SK-N-MC (cell line): ENCODE measurements around the gene SLC44A1.

Experiments used
- DNase-seq: peaks from one replicate; pipeline ENCODE4 v3.0.0-alpha.2; 2011; ENCODE audit warnings: low read depth, low spot score
- H3K27ac ChIP-seq: fragments of 200-600 bp; sonication (generic); 2 replicates; pipeline ENCODE4 v1.5.1; 2016; ENCODE audit warnings: mixed run types
- H3K36me3 ChIP-seq: fragments of 200-600 bp; sonication (generic); 2 replicates; pipeline ENCODE4 v1.6.1; 2017; ENCODE audit warnings: antibody characterized with exemption, low read length, mixed read lengths; ENCODE audit not compliant: insufficient read depth
- H3K4me3 ChIP-seq: fragments of 200-600 bp; sonication (generic); 2 replicates; pipeline ENCODE4 v1.5.1; 2016
- H3K9ac ChIP-seq: fragments of 200-600 bp; sonication (generic); 2 replicates; pipeline ENCODE4 v1.8.0; 2017; ENCODE audit warnings: mixed run types, mixed read lengths; ENCODE audit not compliant: insufficient read length
- H3K9me3 ChIP-seq: fragments of 200-600 bp; sonication (generic); 2 replicates; pipeline ENCODE4 v1.6.1; 2017; ENCODE audit warnings: low read depth, mild to moderate bottlenecking, antibody characterized with exemption, low read length, moderate library complexity, mixed read lengths
- EZH2 ChIP-seq: fragments of 200-600 bp; sonication (generic); IDR thresholded peaks from one replicate; pipeline ENCODE4 v1.6.1; 2017; ENCODE audit warnings: antibody characterized with exemption
- FOXP2 ChIP-seq: optimal IDR thresholded peaks from 2 replicates; pipeline ENCODE3; 2011; ENCODE audit warnings: mild to moderate bottlenecking, moderate library complexity; ENCODE audit not compliant: insufficient read depth; ENCODE audit errors: extremely low read length, control extremely low read depth
- POLR2AphosphoS5 ChIP-seq: IDR thresholded peaks from 2 replicates; pipeline ENCODE4 v1.6.1; 2012; ENCODE audit warnings: mild to moderate bottlenecking, low read depth, low read length, borderline replicate concordance

SLC44A1 gene

DNA sequence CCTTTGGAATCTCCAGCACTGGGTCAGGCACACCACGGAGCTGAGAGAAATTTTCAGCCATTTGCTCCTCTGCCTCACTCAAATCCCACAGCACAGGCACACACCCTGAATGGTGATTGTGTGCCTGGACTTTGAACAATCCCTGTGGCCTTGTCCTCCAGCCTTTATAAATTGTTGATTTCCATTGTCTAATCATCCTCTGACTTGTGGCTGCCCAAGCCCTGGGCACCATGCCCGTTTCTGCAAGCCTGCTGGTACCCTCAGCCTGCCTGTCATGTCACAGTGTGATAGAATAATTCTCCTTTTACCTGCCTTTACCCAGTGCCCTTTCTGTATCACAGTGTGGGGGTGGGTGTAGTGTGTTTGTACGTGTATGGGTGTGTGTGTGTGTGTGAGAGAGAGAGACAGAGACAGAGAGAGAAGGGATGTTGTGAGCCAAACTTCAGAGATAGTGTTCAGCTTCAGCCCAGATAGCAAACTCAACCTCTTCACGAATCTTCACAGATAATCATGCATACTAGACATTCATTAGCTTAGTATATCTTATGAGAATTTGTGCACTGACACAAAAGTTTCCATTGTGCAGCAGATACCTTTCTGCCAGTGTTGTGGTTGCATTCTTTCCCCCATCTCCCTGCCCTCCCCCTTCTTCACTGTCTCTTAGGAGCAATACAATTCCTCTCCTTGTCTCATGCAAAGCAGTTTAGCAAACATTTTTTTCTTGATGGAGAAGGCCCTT, 27.8 kb upstream of the SLC44A1 start:
- H3K9me3 ChIP-seq, result no peaks in the 10 kb centered on the region
- DNase-seq, result no peak
- TF ChIP-seq POLR2AphosphoS5, result no peak
- no peak for TF ChIP-seq FOXP2
- TF ChIP-seq EZH2, result no peak
- no peaks in the 10 kb centered on the region for H3K36me3 ChIP-seq
- no peak overlapping the region for H3K9ac ChIP-seq
- H3K27ac ChIP-seq, result no peak overlapping the region
- no peak overlapping the region for H3K4me3 ChIP-seq

DNA sequence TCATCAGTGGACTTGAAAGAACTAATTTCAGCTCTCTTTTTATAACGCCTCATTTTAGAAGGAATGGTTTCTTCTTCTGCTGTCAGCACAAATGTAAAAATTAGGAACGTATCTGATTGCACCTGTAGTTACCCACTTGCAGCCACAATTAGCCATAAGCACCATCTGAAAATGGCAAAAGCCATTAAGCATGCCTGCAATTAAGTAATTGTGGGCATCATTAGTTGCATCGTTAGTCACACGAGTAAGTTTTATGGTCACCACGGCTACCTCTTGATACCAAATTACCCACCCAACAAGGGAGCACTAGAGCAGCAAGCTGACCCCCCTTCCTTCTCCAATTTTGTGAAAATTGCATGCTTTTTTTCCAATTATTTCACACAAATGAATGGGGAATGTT, 25.8 kb upstream of the SLC44A1 start:
- Histone ChIP-seq H3K27ac (no peak overlapping the region), H3K9ac (no peak overlapping the region), H3K9me3 (no peaks in the 10 kb centered on the region), H3K4me3 (no peak overlapping the region), H3K36me3 (no peaks in the 10 kb centered on the region)
- DNase-seq, result no peak
- TF ChIP-seq POLR2AphosphoS5 (no peak), FOXP2 (no peak), EZH2 (no peak)

DNA sequence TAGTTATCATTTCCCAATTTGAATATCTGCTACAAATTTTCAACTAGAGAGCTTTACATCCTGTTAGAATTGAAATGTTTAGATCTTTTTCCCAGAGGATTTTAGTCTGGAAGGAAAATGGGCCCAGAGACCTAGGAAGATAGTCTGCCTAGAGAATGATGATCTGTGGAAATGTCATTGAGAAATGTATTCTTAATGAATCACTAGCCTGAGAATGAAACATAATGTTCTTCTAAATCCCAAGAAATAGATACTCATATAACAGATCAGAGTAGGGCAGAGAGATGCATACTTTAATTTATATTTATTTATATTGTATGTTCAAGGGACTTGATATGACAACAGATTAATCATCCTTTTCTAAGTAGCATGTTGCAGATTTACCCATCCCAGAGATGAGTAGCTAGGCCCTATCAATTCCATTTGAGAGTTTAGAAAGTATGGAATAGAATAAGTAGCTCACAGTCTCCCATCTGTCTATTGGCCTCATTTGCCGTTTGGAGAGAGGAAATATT, 25.1 kb upstream of the SLC44A1 start:
- TF ChIP-seq EZH2 (no peak), FOXP2 (no peak), POLR2AphosphoS5 (no peak)
- Histone ChIP-seq H3K4me3 (no peak overlapping the region), H3K36me3 (no peaks in the 10 kb centered on the region), H3K9ac (no peak overlapping the region), H3K27ac (no peak overlapping the region), H3K9me3 (no peaks in the 10 kb centered on the region)
- DNase-seq, result no peak

DNA sequence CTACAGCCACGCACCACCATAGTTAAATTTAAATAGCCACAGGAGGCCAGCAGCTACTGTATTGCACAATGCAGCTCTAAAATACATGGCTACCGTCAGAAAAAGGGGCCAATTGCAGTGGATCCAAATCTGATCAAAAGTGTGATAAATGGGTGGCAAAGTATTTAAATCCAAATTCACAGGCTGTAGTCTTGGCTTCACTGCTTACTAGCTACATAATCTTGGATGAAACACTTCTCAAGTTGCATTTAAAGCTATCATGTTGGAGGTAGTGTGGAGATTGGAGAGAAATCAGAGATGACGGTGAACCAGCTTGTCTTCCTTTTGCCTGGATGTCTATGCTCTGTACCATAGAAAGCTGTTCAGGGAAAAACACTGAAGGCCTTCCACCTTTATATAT, 24.0 kb upstream of the SLC44A1 start:
- no peak overlapping the region for H3K9ac ChIP-seq
- H3K4me3 ChIP-seq, result no peak overlapping the region
- H3K9me3 ChIP-seq, result no peaks in the 10 kb centered on the region
- no peak overlapping the region for H3K27ac ChIP-seq
- H3K36me3 ChIP-seq, result no peaks in the 10 kb centered on the region
- DNase-seq, result no peak
- TF ChIP-seq EZH2 (no peak), POLR2AphosphoS5 (no peak), FOXP2 (no peak)

DNA sequence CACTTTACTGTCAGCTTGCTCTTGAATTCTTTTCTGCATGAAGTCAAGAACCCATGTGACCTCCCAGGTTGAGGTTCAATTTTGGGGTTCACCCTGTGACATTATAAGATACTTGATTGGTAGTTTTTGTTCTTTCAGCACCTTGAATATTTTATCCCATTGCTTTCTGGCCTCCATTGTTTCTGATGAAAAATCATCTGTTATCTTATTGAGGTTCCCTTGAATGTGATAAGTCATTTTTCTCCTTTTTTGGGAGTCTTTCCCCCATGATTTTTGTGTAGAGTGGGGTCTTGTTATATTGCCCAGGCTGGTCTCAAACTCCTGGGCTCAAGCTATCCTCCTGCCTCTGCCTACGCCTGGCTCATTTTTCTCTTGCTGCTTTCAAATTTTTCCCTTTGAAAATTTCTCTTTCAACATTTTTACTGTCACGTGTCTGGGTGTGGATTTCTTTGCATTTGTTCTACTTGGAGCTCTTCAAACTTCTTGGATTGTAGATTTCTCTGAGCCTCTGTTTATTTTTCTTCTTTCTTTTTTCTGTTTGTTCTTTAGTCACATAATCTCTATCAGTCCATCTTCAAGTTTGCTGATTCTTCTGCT, 20.8 kb upstream of the SLC44A1 start:
- TF ChIP-seq EZH2 (no peak), FOXP2 (no peak), POLR2AphosphoS5 (no peak)
- H3K9me3 ChIP-seq, result no peaks in the 10 kb centered on the region
- no peak overlapping the region for H3K27ac ChIP-seq
- no peak overlapping the region for H3K9ac ChIP-seq
- DNase-seq, result no peak
- H3K36me3 ChIP-seq, result no peaks in the 10 kb centered on the region
- no peak overlapping the region for H3K4me3 ChIP-seq

DNA sequence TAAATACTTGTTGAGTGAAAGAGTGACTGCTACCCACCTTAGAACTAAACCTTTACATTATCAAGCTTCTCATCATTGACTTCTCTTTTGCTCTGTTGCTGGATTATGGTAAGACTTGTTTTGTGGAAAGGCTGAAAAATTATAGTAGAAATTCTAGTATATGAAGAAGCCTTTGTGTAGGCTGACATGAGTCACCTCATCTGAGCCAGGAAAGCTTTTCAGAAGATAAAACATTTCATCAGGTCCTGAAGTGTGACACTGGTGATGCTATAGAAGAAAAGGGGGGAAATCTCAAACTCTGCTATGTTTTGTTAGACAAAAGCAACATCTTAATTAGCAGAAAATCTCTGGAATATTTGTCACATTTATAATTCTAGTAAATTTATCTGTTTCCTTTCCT, 18.4 kb upstream of the SLC44A1 start:
- TF ChIP-seq FOXP2, result no peak
- no peak for TF ChIP-seq EZH2
- TF ChIP-seq POLR2AphosphoS5, result no peak
- H3K9me3 ChIP-seq, result no peaks in the 10 kb centered on the region
- no peak overlapping the region for H3K27ac ChIP-seq
- H3K36me3 ChIP-seq, result no peaks in the 10 kb centered on the region
- no peak for DNase-seq
- H3K4me3 ChIP-seq, result no peak overlapping the region
- no peak overlapping the region for H3K9ac ChIP-seq

DNA sequence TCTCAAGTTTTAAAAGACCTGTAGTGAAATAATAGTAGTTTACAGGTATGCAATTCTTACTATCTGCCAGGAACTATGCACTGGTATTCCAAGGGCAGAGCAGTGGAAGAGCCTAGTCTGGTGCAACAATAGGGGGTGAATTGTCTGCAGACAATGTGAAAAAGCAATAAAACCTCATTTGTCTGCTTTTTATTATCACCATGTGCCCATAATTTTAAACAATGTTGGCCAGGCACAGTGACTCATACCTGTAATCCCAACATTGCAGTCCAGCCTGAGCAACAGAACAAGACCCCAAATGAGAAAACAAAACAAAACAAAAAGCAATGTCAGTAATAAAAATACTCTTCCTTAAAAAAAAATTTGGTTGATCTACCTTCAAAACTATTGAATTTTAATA, 12.2 kb upstream of the SLC44A1 start:
- TF ChIP-seq EZH2, result no peak
- no peak for TF ChIP-seq POLR2AphosphoS5
- TF ChIP-seq FOXP2, result no peak
- no peak for DNase-seq
- H3K36me3 ChIP-seq, result no peaks in the 10 kb centered on the region
- H3K9ac ChIP-seq, result no peak overlapping the region
- no peak overlapping the region for H3K4me3 ChIP-seq
- H3K9me3 ChIP-seq, result no peaks in the 10 kb centered on the region
- H3K27ac ChIP-seq, result no peak overlapping the region

DNA sequence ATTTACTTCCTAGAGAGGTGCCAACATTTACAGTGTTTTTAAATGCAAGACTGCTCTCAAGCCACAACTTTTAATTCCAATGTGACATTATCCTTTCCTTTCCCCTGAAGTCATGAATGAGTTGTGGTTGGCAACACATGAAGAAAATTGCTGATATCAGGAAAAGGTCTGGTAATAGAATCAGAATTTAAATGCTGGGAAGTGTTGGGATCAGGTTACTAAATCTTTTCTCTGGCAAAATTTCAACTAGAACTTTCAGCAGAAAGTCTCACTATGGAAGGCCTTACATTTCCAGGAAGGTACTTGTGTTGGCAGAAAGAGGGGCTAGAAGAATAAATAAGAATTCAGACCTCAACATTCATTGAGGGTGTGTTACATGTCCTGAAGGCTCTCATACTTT, 10.6 kb upstream of the SLC44A1 start:
- Histone ChIP-seq H3K9ac (no peak overlapping the region), H3K9me3 (no peaks in the 10 kb centered on the region), H3K4me3 (no peak overlapping the region), H3K36me3 (no peaks in the 10 kb centered on the region), H3K27ac (peak overlapping the region; percentile 19; the same call in 1 of the 2 replicates)
- DNase-seq, result peak; percentile 87
- no peak for TF ChIP-seq FOXP2
- no peak for TF ChIP-seq EZH2
- peak; percentile 62; the same call in 1 of the 2 replicates for TF ChIP-seq POLR2AphosphoS5

DNA sequence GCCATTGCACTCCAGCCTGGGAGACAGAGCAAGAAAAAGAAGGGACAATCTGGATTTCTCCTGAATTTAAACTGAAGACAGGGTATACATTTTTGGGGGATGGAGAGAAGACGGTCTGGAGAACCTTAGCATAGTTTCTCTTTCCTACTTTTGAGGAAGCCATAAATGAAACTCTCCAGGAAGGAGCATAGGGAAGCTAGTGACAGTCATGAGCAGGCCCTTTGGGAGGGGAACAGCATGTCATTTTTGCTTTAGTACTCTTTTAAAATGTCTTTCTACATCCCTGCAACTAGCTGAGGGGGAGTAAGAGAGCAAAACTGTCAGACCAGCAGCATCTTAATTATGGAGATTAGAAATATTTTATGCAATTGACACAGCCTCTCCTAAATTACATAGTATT, 8.2 kb upstream of the SLC44A1 start:
- no peak for TF ChIP-seq POLR2AphosphoS5
- no peak for TF ChIP-seq EZH2
- no peak for TF ChIP-seq FOXP2
- Histone ChIP-seq H3K4me3 (no peak overlapping the region), H3K9me3 (no peaks in the 10 kb centered on the region), H3K9ac (no peak overlapping the region), H3K27ac (no peak overlapping the region), H3K36me3 (no peaks in the 10 kb centered on the region)
- DNase-seq, result no peak
